ENCODE results near the gene NACA2.

NACA2 gene

GRCh38 chr17:61543786-61544415, 47.1 kb downstream of the NACA2 start:
- DNase-seq = no peak

GRCh38 chr17:61542027-61542426, 49.0 kb downstream of the NACA2 start:
- DNase-seq = no peak

- no peak for DNase-seq
Measured at GRCh38 chr17:61540874-61541273, 50.1 kb downstream of the NACA2 start.
